Chondrocyte (in vitro differentiated cells): ENCODE results near the gene ONECUT3. TPM values are rescaled to one million over a fixed set of nuclear protein-coding genes. Genes with fewer than 3 reads are reported as not detected.

ENCODE experiments used
- DNase-seq: peaks from one replicate; pipeline ENCODE4 v3.0.0; 2021; ENCODE audit warnings: mixed read lengths, low spot score
- H3K27ac Mint-ChIP-seq: one replicate; pipeline ENCODE4 v1.8.0; 2021; ENCODE audit warnings: mild to moderate bottlenecking, moderate library complexity, mixed read lengths; ENCODE audit not compliant: unreplicated experiment
- H3K27me3 Mint-ChIP-seq: 2 replicates; pipeline ENCODE4 v1.8.0; 2021; ENCODE audit warnings: low read depth, mixed read lengths
- H3K36me3 Mint-ChIP-seq: 2 replicates; pipeline ENCODE4 v1.8.0; 2021; ENCODE audit warnings: low read depth, mixed read lengths
- H3K4me1 Mint-ChIP-seq: 2 replicates; pipeline ENCODE4 v1.8.0; 2021; ENCODE audit warnings: low read depth, mild to moderate bottlenecking, mixed read lengths
- H3K4me3 Mint-ChIP-seq: one replicate; pipeline ENCODE4 v1.8.0; 2021; ENCODE audit warnings: mild to moderate bottlenecking, moderate library complexity, mixed read lengths; ENCODE audit not compliant: unreplicated experiment
- H3K9me3 Mint-ChIP-seq: 2 replicates; pipeline ENCODE4 v1.8.0; 2021; ENCODE audit warnings: low read depth, mixed read lengths
- total RNA-seq: library from RNA; stranded (reverse); gene quantifications from 3 replicates; pipeline ENCODE4 v1.2.1, GENCODE V29; 2021
- TF ChIP-seq, protein P1 (sequence below): fragments of 200-600 bp; sonication (generic); IDR thresholded peaks from 2 replicates; pipeline ENCODE4 v1.5.0; 2021; ENCODE audit warnings: antibody characterized with exemption, mild to moderate bottlenecking, moderate library complexity

The ONECUT3 gene
- total RNA-seq, 1 donor from 2014 or later, result not detected

DNA sequence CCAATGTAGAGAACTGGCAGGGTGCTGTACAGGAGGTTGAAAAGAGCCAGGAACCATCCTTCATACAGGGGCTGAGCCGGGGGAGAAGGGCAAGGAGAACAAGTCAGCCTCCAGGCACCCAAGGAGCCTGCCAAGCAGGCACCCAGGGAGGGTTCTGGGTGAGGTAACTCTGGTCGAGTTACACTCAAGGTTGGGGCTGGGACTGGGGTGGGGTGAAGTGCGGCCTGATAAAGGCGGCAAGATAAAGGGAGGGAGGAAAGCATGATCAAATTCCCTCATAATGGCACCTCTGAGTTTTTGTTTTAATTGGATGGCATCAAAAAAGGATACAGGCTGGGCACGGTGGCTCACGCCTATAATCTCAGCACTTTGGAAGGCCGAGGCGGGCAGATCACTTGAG is 33.8 kb downstream of the ONECUT3 start:
- peaks cover 25% of the 10 kb centered on the region for H3K27me3 Mint-ChIP-seq
- H3K4me3 Mint-ChIP-seq, result no peak overlapping the region
- TF ChIP-seq, protein P1, sequence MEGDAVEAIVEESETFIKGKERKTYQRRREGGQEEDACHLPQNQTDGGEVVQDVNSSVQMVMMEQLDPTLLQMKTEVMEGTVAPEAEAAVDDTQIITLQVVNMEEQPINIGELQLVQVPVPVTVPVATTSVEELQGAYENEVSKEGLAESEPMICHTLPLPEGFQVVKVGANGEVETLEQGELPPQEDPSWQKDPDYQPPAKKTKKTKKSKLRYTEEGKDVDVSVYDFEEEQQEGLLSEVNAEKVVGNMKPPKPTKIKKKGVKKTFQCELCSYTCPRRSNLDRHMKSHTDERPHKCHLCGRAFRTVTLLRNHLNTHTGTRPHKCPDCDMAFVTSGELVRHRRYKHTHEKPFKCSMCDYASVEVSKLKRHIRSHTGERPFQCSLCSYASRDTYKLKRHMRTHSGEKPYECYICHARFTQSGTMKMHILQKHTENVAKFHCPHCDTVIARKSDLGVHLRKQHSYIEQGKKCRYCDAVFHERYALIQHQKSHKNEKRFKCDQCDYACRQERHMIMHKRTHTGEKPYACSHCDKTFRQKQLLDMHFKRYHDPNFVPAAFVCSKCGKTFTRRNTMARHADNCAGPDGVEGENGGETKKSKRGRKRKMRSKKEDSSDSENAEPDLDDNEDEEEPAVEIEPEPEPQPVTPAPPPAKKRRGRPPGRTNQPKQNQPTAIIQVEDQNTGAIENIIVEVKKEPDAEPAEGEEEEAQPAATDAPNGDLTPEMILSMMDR, result no peak
- H3K36me3 Mint-ChIP-seq, result no peaks in the 10 kb centered on the region
- H3K9me3 Mint-ChIP-seq, result no peaks in the 10 kb centered on the region
- H3K4me1 Mint-ChIP-seq, result no peaks in the 10 kb centered on the region
- DNase-seq, result no peak
- no peak overlapping the region for H3K27ac Mint-ChIP-seq

DNA sequence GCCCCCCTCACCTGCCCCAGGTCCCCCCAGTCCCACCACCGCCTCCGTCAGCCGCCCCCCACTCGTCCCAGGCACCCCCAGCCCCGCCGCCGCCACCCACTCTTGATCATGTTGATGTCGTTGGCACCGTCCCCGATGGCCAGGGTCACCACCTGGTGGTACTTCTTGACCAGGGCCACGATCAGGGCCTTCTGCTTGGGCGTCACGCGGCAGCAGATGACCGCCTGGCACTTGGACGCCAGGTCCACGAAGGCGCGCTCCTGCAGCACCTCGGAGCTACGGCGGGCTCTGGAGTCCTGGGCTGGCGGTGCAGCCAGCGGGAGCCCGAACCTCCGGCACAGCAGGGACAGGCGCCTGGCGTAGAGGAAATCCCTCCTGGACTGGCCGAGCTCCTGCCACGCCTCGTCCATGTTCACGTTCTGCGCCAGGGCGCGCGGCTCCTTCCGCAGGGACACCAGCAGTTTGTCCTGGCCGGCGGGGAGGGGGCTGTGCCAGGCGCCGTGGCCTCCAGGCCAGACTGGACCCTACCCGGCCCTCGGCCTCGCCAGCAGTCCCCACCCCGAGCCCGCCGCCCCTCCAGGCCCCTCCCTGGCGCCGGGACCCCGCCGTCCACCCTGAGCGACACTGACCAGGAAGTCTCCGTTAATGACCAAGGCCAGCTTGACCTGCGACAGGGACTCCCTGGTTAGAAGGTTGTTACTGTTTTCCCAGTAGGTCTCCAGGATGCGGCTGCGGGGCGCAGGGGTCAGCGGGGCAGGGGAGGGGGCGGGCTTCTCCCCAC is 36.1 kb downstream of the ONECUT3 start:
- H3K36me3 Mint-ChIP-seq, result no peaks in the 10 kb centered on the region
- H3K27ac Mint-ChIP-seq, result no peak overlapping the region
- H3K4me3 Mint-ChIP-seq, result no peak overlapping the region
- H3K27me3 Mint-ChIP-seq, result peaks cover 14% of the 10 kb centered on the region
- no peaks in the 10 kb centered on the region for H3K9me3 Mint-ChIP-seq
- no peaks in the 10 kb centered on the region for H3K4me1 Mint-ChIP-seq
- DNase-seq, result peak; percentile 75
- TF ChIP-seq, protein P1, result no peak

DNA sequence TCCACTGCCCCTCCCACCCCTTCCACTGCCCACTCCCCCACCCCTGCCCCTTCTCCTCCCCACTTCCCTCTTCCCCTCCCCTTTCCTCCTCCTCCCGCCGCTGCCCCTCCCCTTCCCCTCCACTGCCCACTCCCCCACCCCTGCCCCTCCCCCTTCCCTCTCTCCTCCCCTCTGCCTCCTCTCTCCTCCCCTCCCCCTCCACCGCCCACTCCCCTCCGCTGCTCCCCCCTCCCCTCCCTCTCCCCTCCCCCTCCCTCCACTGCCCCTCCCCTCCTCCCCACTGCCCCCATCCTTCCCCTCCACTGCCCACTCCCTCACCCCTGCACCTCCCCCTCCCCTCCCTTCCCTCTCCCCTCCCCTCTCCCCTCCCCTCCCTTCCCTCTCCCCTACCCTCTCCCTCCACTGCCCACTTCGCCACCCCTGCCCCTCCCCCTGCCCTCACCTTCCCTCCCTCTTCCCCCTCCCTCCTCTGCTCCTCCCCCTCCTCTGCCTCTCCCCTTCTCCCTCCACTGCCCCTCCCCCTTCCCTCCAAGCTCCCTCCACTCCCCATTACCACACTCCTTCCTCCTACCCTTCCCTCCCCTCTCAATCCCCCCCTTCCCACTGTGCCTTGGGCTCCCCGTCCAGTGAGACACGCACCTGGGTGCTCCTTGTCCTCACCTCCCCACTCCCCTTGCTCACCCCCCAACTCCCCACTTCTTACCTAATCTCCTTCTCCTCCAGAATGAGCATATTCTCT is 36.9 kb downstream of the ONECUT3 start:
- Mint-ChIP-seq H3K36me3 (no peaks in the 10 kb centered on the region), H3K27me3 (peaks cover 14% of the 10 kb centered on the region), H3K4me1 (no peaks in the 10 kb centered on the region), H3K9me3 (no peaks in the 10 kb centered on the region), H3K4me3 (no peak overlapping the region), H3K27ac (no peak overlapping the region)
- no peak for DNase-seq
- TF ChIP-seq, protein P1, result no peak

DNA sequence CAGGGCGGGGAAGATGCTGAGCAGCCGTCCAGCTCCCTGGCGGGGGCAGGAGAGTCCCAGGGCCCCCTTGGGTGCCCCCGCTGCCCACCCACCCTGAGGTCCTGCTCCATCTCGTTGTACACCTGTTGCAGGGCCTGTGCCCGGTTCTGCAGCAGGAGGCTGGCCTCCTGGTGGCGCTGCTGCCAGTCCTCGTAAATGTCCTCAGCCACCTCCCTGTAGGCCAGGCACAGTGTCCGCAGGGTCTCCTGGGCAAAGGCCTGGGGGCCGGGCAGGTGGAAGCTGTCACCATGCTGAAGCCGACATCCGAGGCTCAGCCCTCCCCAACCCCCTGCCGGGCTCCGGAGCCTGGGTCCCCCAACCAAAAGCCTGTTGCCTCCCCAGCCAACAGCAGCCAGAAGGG is 38.6 kb downstream of the ONECUT3 start:
- peaks cover 8% of the 10 kb centered on the region for H3K27me3 Mint-ChIP-seq
- H3K27ac Mint-ChIP-seq, result no peak overlapping the region
- no peaks in the 10 kb centered on the region for H3K9me3 Mint-ChIP-seq
- no peaks in the 10 kb centered on the region for H3K4me1 Mint-ChIP-seq
- TF ChIP-seq, protein P1, result no peak
- no peaks in the 10 kb centered on the region for H3K36me3 Mint-ChIP-seq
- DNase-seq, result no peak
- no peak overlapping the region for H3K4me3 Mint-ChIP-seq

DNA sequence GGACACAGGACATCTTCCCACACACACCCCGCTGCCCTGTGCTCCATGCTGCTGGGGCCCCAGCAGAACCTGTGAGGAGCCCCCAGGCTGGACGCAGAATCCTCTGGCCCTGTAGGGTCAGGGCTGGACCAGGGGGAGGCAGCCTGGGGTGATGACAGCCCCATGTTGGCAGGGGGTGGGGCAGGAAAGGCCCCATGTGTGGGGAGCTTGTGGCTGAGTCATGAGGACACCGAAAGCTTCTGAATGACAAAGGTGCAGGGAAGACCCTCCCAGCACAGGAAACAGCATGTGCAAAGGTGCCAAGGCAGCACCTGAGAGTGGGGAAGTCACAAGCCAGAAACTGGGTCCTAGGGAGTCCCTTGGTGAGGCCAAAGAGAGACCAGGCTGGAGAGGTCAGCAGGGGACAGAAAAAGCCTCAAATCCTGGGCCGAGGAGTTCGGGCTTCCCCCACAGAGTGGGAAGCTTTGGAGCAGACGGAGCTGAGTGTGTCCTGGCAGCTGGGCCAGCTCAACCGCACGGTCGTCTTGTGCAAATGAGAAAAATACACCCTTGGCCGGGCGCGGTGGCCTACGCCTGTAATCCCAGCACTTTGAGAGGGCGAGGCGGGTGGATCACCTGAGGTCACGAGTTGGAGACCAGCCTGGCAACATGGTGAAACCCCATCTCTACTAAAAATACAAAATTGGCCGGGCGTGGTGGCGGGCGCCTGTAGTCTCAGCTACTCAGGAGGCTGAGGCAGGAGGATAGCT is 41.3 kb downstream of the ONECUT3 start:
- no peak overlapping the region for H3K4me3 Mint-ChIP-seq
- no peak overlapping the region for H3K27ac Mint-ChIP-seq
- no peak for DNase-seq
- no peaks in the 10 kb centered on the region for H3K9me3 Mint-ChIP-seq
- TF ChIP-seq, protein P1, result no peak
- H3K4me1 Mint-ChIP-seq, result no peaks in the 10 kb centered on the region
- no peaks in the 10 kb centered on the region for H3K36me3 Mint-ChIP-seq
- peaks cover 4% of the 10 kb centered on the region for H3K27me3 Mint-ChIP-seq
